ENCODE measurements around the gene SMYD3. TPM values are rescaled to one million over a fixed set of nuclear protein-coding genes. Genes with fewer than 3 reads are reported as not detected.

SMYD3 gene
- total and polyA plus RNA-seq, 2 experiments from 2014 or later: 30.8 to 68.5 TPM

DNA sequence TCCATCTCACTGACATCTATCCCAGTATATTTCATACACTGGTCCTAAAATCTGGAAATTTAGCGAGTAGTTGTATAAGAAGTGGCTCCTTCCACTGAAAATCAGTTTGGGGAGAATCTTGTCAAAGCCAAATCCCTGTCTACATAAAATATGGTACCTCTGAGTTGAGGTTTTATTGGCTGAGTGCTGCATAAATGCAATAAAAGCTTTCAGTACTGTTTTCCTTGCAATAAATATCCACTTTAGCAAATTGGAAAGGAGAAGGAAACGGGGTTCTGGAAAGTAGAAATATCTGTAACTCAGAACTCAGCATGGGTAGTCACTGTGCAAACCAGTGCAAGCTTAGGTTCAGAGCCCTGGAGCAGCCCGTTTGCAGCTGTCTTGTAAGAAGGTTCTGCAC, 580.2 kb downstream of the SMYD3 start:
- no peak overlapping the region for H3K4me2 ChIP-seq
- H3K4me1 ChIP-seq (ENCODE audit: insufficient read depth): peaks cover 6% of the 10 kb centered on the region
- H2AFZ ChIP-seq: no peak overlapping the region
- H3K79me2 ChIP-seq: no peaks in the 10 kb centered on the region
- no peak overlapping the region for H3K4me3 ChIP-seq
- no peaks in the 10 kb centered on the region for H3K27me3 ChIP-seq
- no peaks in the 10 kb centered on the region for H3K9me3 ChIP-seq (ENCODE audit: low read depth)
- WGBS (ENCODE audit: low lambda C conversion rate, missing lambda C conversion rate): 55% methylated on average over 3 of the region's 3 CpGs
- TF ChIP-seq EZH2phosphoT487 (IDR thresholded peaks at IDR 0.05; ENCODE audit: low read depth, severe bottlenecking, unreplicated experiment) (no peak), EZH2 (IDR thresholded peaks at IDR 0.05; ENCODE audit: borderline replicate concordance) (no peak)
- TF ChIP-seq, protein P1, sequence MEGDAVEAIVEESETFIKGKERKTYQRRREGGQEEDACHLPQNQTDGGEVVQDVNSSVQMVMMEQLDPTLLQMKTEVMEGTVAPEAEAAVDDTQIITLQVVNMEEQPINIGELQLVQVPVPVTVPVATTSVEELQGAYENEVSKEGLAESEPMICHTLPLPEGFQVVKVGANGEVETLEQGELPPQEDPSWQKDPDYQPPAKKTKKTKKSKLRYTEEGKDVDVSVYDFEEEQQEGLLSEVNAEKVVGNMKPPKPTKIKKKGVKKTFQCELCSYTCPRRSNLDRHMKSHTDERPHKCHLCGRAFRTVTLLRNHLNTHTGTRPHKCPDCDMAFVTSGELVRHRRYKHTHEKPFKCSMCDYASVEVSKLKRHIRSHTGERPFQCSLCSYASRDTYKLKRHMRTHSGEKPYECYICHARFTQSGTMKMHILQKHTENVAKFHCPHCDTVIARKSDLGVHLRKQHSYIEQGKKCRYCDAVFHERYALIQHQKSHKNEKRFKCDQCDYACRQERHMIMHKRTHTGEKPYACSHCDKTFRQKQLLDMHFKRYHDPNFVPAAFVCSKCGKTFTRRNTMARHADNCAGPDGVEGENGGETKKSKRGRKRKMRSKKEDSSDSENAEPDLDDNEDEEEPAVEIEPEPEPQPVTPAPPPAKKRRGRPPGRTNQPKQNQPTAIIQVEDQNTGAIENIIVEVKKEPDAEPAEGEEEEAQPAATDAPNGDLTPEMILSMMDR (IDR thresholded peaks at IDR 0.05; ENCODE audit: poor library complexity): no peak
- H3K36me3 ChIP-seq (replicated peaks; ENCODE audit: insufficient read depth, low read depth): no peaks in the 10 kb centered on the region
- H3K27ac ChIP-seq: peak overlapping the region; percentile 54
- no peak for DNase-seq (ENCODE audit: low spot score)
- H4K20me1 ChIP-seq (ENCODE audit: insufficient read depth, poor library complexity, severe bottlenecking): no peaks in the 10 kb centered on the region
- no peaks in the 10 kb centered on the region for H3K9me2 ChIP-seq (replicated peaks; ENCODE audit: insufficient read depth)

DNA sequence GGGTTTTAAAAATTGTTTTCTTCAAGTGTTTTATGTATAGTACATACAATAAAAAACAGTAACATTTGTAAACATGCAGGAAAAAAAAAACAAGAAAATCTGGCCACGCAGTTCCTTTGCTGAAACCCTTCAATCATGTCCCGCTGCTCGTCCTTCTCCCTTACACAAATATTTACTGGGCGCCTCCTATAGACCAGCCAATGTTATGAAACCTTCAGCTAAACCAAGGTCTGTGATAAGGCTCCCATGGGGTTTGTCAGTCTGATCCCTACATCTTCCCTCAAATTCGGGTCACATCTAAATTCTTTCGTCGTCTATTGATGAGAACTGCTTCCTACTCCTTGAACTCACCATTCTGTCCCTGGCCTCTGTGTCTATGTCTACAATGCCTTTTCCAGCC, 583.9 kb downstream of the SMYD3 start:
- no peak overlapping the region for H3K27ac ChIP-seq
- no peak overlapping the region for H3K4me2 ChIP-seq
- no peaks in the 10 kb centered on the region for H3K79me2 ChIP-seq
- no peaks in the 10 kb centered on the region for H3K9me3 ChIP-seq (ENCODE audit: low read depth)
- 91% methylated on average over 7 of the region's 7 CpGs for WGBS (ENCODE audit: low lambda C conversion rate, missing lambda C conversion rate)
- TF ChIP-seq EZH2phosphoT487 (IDR thresholded peaks at IDR 0.05; ENCODE audit: low read depth, severe bottlenecking, unreplicated experiment): no peak
- TF ChIP-seq EZH2 (IDR thresholded peaks at IDR 0.05; ENCODE audit: borderline replicate concordance): no peak
- TF ChIP-seq, protein P1 (IDR thresholded peaks at IDR 0.05; ENCODE audit: poor library complexity): no peak
- H3K4me3 ChIP-seq: no peak overlapping the region
- H3K27me3 ChIP-seq: no peaks in the 10 kb centered on the region
- no peaks in the 10 kb centered on the region for H3K36me3 ChIP-seq (replicated peaks; ENCODE audit: insufficient read depth, low read depth)
- peaks cover 6% of the 10 kb centered on the region for H3K4me1 ChIP-seq (ENCODE audit: insufficient read depth)
- DNase-seq (ENCODE audit: low spot score): no peak
- no peaks in the 10 kb centered on the region for H4K20me1 ChIP-seq (ENCODE audit: insufficient read depth, poor library complexity, severe bottlenecking)
- no peak overlapping the region for H2AFZ ChIP-seq
- no peaks in the 10 kb centered on the region for H3K9me2 ChIP-seq (replicated peaks; ENCODE audit: insufficient read depth)

DNA sequence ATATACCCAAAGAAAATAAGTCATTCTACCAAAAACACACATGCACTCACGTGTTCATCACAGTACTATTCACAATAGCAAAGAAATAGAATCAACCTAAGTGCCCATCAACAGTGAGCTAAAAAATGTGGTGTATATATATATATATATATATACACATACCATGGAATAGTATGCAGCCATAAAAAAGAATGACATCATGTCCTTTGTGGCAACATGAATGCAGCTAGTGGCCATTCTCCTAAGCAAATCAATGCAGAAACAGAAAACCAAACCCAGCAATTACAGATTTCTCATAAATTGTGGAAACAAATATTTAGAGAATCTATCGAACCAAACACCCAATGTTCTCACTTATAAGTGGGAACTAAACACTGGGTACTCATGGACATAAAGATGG, 585.7 kb downstream of the SMYD3 start:
- no peak for TF ChIP-seq EZH2 (IDR thresholded peaks at IDR 0.05; ENCODE audit: borderline replicate concordance)
- TF ChIP-seq, protein P1 (IDR thresholded peaks at IDR 0.05; ENCODE audit: poor library complexity): no peak
- TF ChIP-seq EZH2phosphoT487 (IDR thresholded peaks at IDR 0.05; ENCODE audit: low read depth, severe bottlenecking, unreplicated experiment): no peak
- Histone ChIP-seq H3K79me2 (no peaks in the 10 kb centered on the region), H3K9me2 (replicated peaks; ENCODE audit: insufficient read depth) (no peaks in the 10 kb centered on the region), H3K9me3 (ENCODE audit: low read depth) (no peaks in the 10 kb centered on the region), H3K4me3 (no peak overlapping the region), H3K4me2 (no peak overlapping the region), H3K36me3 (replicated peaks; ENCODE audit: insufficient read depth, low read depth) (no peaks in the 10 kb centered on the region), H4K20me1 (ENCODE audit: insufficient read depth, poor library complexity, severe bottlenecking) (no peaks in the 10 kb centered on the region), H2AFZ (no peak overlapping the region), H3K4me1 (ENCODE audit: insufficient read depth) (no peaks in the 10 kb centered on the region), H3K27ac (no peak overlapping the region), H3K27me3 (no peaks in the 10 kb centered on the region)
- 98% methylated on average over 2 of the region's 2 CpGs for WGBS (ENCODE audit: low lambda C conversion rate, missing lambda C conversion rate)
- DNase-seq (ENCODE audit: low spot score): no peak

DNA sequence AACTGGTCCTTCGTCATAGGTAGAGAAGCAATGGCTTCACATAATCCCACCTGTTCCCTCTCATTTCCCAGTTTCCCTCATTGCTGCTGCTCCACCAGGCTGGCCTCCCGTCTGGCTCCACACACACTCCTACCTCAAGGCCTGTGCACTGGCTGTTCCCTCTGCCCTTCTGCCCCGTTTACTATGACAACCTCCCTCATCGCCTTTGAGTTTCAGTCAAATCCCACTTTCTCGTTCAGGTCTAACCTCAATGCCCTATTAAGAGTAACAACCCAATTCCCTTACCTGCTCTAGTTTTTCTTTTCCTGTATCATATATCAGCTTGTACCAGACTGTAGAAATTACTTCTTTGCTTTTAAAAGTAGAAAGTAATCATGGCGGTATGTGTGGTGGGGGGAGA, 589.7 kb downstream of the SMYD3 start:
- H2AFZ ChIP-seq: no peak overlapping the region
- no peak overlapping the region for H3K4me3 ChIP-seq
- no peaks in the 10 kb centered on the region for H3K36me3 ChIP-seq (replicated peaks; ENCODE audit: insufficient read depth, low read depth)
- H3K4me2 ChIP-seq: no peak overlapping the region
- TF ChIP-seq, protein P1 (IDR thresholded peaks at IDR 0.05; ENCODE audit: poor library complexity): no peak
- TF ChIP-seq EZH2phosphoT487 (IDR thresholded peaks at IDR 0.05; ENCODE audit: low read depth, severe bottlenecking, unreplicated experiment) (no peak), EZH2 (IDR thresholded peaks at IDR 0.05; ENCODE audit: borderline replicate concordance) (no peak)
- no peaks in the 10 kb centered on the region for H3K27me3 ChIP-seq
- H3K4me1 ChIP-seq (ENCODE audit: insufficient read depth): no peaks in the 10 kb centered on the region
- H3K9me3 ChIP-seq (ENCODE audit: low read depth): no peaks in the 10 kb centered on the region
- WGBS (ENCODE audit: low lambda C conversion rate, missing lambda C conversion rate): 64% methylated on average over 6 of the region's 6 CpGs
- no peaks in the 10 kb centered on the region for H3K79me2 ChIP-seq
- no peak overlapping the region for H3K27ac ChIP-seq
- no peaks in the 10 kb centered on the region for H4K20me1 ChIP-seq (ENCODE audit: insufficient read depth, poor library complexity, severe bottlenecking)
- H3K9me2 ChIP-seq (replicated peaks; ENCODE audit: insufficient read depth): no peaks in the 10 kb centered on the region
- no peak for DNase-seq (ENCODE audit: low spot score)

Measured in hepatocyte (in vitro differentiated cells).